HG02610 (cell line): Measurements from ENCODE around the gene ZBTB48.
A peak's percentile ranks its signal among the peaks of the same experiment; 100 is the strongest.
"Not testable (repeated sequence)": the region's sequence is repeated elsewhere in the genome, so short reads cannot be mapped to it uniquely, and the experiment has no call there.

Source experiments
- ATAC-seq: cut with Tn5 transposase; IDR thresholded peaks from one replicate; pipeline ENCODE4 v1.9.1; 2021; ENCODE audit warnings: mild to moderate bottlenecking, moderate library complexity; ENCODE audit not compliant: unreplicated experiment

Gene ZBTB48

DNA sequence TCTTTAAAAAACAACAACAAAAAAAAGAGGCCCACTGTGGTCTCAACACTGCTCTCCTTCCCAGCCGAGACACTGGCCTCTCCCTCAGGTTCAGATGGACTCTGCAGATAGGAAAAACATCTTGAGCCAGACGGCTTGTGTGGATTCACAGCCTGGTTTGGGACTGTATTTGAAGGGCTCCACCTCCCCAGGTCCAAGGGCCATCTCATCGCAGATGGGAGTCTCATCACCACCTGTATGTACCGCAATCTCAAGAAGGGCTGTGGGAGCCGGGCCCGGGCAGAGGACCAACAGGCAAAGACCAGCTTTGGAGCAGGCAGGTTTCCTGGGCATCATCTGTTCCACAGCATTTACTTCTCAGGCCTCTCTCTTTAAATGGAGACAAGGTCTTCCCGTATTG is 10.3 kb downstream of the ZBTB48 start:
- no peak for ATAC-seq

DNA sequence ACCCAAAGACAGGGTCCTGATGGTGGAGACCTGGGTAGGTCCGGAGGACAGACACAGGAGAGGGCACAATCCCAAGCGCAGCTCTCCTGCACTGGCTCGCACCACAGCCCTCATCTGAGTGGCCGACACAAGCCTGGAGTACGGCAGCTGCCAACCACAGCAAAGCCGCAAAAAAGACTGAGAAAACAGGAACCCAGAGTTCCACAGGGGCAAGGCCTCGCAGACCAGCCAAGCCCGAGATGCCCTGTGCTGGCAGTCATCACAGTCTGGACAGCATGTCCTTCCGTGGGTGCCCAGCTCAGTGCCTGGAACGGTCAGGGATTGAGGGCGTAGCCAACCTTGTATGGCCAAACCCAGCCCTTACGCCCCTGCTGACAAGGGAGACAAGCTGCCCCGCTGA is 11.4 kb downstream of the ZBTB48 start:
- no peak for ATAC-seq

DNA sequence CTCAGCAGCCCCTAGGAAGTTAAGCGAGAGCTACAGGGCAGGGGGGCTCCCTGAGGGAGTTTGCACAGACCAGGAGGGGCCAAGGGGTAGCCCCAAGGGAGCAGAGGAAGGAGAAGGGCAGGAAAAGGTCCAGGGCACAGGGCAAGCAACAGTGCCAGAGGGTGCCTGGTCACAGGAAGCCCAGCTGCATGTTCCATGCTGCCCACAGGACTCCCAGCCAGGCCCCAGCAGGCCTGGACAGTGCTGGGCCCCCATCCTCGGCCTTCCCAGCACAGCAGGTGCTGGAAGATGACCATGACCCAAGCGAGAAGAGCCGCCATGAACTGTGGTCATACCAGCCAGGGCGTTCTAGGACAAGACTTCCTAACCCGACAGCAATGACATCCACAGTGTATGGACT is 11.8 kb downstream of the ZBTB48 start:
- no peak for ATAC-seq

DNA sequence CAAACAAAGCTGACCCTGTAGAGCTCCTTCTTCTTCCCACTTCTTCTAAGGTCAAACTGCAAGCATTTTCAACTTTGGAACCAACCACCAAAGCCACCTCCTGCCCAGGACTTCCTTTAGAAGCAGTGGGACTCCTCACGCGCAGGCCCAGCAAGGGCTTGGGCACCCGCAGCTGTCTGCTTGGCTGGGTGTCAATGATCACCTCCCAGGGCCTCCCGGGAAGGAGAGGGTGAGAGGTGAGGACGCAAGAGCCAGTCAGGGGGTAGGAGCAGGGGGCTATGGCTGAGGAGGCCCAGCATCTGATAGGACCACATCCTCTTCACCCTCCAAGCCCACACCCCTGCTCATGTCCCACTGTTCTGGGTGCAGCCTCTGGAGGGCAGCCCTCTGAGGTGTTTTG is 12.6 kb downstream of the ZBTB48 start:
- no peak for ATAC-seq

DNA sequence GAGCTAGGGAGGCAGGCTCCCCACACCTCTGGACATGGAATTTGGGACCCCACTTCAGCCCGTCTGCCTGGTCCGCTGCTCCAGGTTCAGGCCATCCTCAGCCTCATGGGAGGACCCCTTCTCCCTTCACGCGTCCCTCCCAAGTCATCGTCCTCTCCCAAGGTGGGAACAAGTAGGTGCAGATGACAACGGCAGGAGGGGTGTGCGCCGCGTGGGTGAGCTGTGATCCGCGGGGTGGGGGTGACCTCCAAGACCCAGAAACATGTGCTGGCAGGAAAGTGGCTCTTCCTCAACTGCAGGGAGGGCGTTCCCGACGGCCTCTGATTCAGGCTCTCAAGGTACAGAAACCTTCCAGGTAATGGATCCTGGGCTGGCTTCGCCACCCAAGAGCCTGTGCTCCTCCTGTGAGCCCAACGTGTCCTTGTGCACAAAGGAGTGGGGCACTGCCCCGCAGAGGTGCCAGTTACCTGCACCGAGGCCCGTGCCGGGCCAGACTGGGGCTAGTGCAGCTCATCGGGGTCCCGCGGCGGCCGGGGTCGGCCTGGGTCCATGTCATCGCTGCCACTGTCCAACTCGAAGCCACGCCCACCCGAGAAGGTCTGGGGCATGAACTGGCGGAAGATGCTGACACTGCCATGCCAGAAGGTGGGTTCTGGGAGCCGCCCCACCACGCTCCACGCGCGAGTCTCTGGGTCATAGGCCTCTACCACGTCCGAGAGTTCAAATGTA is 13.2 kb downstream of the ZBTB48 start:
- ATAC-seq = no peak

DNA sequence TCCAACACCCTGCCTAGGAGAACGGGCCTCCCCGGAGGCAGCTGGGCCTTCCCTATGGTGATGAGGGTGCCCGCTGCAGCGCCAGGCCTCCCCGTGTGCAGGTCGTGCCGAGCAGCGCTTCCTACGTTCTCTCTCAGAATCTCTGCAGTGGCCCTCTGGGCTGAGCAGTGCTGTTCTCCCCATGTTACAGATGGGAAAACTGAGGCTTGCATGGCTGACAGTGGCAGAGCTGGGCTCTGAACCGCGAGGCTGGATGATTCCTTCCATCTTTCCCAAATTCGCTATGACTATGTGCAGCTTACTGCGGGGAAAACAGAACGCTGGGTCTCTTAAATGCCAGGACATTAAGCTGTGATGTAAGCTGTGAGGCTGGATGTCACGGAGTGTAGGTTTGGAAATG is 14.0 kb downstream of the ZBTB48 start:
- ATAC-seq = no peak

DNA sequence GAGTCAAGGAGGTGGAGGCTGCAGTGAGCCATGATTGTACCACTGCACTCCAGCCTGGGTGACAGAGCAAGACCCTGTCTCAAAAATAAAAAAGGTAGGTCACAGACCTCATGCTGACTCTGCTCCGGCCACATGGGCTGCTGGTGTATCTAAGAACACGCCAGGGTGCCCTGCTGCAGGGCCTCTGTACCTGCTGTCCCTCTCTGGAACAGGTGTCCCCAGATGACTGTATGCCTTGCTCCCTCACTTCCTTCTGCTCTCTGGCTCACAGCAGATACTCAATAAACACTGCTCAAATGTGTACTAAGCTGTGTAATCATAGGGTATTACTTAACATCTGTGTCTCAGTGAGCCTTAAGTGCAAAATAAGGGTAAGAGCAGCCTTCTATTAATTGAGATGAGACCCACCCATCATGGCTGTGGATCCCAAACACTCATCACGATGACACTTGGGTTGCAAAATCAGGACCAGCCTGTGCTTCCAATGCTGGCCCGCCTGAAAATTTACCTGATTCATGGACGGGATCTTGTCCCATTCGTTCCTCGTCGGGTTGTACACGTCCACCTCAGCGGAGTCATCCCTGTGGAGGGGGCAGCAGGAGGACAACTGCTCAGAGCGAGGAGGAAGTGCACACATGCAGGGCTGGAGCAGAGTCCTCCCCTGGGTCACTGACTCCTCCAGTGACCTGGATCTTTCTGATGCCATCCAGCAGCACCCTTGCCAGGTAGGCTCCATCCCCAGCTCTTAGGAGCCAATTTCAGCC is 15.4 kb downstream of the ZBTB48 start:
- ATAC-seq = no peak

DNA sequence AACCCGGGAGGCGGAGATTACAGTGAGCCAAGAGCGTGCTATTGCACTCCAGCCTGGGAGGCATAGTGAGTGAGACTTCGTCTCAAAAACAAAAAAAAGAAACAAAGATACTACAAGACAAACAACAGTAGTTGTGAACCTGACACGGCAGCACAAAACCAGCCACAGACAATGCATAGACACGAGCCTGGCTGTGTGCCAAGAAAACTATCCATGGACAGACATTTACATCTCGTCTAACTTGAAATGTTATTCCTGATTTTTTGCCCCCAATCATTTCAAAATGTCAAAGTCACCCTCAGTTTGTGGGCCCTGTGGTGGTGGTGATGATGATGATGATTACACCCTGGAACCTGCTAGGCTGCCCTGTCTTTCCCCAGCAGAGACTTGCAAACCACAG is 16.6 kb downstream of the ZBTB48 start:
- no peak for ATAC-seq

DNA sequence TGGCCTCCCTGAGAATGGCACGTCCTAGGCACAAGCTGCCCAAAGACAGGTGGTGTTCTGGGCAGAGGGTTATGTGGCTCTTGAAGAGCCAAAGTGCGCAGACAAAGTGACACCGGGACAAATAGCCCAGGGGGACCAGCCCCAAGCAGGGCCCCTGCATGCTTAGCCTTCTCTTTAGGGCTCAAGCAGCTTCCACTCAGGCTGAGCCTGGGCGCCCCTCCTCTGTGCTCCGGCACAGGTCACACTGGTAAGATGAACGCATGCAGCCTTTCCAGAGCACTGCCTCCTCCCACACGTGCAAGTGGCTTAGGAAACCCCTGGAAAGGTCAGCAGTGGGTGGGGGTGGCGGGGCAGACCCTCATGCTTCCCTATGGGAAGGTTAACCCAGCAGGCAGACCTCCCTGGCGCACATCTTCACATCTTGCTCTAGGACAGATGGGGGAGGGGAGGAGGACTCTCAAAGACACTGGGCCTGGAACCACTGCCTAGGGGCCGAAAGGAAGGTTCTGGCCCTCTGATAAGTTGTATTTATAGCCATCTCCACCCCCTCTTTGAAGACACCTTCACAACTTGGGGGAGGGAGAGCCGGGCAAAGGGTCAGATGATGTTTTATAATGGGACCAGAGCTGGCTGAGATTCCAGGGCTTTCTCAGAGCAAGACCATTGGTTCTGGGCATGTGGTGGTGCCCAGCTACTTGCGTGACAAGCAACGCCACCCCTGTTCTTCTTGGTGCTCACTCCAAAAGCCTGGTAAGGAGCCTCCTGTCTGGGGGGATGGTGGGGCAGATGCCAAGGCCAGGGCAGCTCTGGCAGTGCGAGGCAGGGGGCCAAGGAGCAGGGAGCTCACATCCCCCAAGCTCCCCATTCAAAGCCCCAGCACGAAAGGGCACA is 17.3 kb downstream of the ZBTB48 start:
- no peak for ATAC-seq

DNA sequence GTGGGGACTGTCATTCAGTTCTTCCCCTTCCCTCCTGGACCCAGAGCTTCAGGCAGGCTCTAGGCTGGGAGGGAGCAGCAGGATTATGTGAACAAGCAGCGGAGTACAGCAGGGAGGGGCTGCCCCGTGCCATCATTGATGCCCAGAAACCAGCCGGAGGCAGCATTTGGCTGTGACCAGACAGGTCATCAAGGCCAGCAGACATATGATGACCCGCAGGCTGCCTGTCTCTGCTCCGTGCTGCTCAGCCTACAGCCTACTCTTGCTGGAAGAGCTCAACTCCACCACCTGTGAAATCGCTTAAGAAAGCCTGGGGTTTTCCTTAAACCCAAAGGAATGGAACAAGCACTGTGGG is 18.0 kb downstream of the ZBTB48 start:
- no peak for ATAC-seq

DNA sequence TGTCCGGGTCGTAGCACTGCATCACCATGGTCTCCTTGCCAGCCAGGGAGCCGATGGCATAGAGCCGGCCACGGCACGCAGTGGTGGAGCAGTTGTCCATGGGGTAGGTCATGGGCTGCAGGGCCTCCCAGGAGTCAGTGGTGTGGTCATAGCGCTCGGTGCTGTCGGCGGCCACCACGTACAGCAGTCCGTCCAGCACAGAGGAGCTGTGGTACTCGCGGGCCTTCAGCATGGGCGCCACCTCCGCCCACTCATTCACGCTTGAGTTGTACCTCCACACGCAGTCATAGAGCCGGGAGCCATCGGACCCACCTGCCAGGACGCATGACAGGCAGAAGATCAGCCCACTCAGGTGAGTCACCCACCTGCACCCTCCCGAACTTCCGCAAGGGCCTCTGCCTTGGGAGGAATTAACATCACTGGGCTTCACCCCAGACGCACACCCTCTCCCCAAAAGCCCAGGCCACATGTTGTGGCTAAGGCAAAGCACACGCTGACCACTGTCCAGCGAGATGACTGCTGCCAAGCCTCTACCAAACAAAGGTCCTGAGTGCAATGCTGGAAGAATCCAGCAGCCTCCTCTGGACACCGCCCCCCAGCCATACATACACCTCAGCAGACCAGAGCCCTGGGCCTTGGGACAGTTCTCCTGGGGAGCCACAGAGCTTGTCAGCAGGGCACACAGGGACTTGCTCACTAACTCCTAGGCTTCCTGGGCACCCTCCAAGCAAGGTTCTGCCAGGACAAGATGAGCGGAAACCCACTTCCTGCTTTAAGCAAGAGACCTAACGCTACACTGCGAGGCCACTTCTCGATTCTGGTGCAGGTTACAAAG is 19.6 kb downstream of the ZBTB48 start:
- no peak for ATAC-seq

DNA sequence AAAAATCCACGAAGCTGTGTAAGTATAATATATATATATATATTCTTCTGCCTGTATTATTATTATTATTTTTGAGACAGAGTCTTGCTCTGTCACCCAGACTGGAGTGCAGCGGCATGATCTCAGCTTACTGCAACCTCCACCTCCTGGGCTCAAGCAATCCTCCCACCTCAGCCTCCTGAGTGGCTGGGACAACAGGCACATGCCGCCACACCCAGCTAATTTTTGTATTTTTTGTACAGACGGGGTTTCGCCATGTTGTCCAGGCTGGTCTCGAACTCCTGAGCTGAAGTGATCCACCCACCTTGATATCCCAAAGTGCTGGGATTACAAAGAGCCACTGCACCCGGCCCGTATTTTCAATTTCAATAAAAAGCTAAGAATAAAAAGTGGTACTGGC is 20.2 kb downstream of the ZBTB48 start:
- ATAC-seq = not testable (repeated sequence)

DNA sequence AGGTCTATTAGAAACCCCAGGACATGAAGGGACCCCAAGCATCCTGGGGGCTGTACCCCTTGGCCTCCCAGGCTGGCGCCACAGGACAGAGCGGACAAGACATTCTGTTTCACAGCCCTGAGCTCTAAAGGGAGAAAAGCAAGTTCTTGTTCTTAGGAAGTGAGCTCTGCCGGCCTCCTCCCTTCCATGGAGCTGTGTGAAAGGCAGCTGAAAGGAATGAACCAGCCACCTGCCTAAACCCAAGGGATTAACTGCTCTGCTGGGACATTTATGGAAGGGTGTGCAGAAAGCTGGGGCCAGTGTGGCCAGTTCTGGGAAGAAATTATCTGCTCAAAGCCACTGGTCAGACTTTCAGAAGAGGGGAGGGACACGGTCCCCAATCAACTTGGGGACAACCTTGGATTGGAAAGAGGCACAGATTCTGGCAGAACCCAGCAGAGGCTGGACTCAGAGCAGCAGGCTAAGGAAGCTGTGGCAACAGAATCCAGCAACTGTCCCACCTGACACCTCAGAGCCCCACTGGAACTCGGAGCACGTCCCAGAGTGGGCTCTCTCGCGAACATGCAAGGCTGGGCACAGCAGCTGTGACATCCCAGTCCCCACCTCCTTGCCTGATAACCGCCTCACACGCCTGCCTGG is 20.7 kb downstream of the ZBTB48 start:
- ATAC-seq = peak; percentile 14

DNA sequence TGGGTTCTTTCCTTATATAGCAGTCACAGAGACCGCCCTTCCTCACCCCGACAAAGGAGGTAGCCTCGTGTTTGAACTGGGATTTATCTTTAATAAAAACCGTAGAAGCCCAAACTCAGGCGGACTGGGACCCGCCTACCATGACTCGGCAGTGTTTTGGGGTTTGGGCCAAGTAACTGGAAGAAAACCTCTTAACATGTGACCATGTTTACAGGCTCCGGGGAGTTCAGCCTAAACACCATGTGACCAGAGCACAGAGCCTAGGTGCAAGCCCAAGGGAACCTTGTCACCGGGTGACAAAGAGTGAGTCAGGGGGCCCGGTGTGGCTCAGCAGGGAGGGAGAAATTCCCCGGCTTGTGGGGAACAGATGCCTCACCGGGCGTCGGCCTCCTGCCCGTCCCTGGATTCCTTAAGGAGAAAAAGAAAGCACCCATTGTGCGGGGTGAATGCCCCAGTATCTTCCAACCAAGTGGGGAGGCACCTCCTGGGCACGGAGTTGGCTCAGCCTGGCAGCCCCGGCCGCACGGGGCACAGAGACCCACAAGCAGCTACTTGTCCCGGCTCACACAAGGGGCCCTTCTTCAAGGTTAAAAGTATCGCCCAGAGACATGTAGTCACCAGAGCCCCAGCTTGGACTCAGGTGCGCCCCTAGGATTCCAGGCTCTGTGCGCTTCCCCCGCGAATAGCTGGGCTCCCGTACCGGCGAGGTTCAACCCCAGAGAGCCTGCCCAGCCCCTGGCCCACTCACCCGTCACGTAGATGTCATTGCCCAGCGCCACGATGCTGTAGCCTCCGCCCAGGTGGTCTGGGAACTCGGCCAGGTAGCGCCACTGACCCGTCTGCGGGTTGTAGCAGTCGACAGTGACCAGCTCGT is 21.5 kb downstream of the ZBTB48 start:
- ATAC-seq = peak; percentile 32

DNA sequence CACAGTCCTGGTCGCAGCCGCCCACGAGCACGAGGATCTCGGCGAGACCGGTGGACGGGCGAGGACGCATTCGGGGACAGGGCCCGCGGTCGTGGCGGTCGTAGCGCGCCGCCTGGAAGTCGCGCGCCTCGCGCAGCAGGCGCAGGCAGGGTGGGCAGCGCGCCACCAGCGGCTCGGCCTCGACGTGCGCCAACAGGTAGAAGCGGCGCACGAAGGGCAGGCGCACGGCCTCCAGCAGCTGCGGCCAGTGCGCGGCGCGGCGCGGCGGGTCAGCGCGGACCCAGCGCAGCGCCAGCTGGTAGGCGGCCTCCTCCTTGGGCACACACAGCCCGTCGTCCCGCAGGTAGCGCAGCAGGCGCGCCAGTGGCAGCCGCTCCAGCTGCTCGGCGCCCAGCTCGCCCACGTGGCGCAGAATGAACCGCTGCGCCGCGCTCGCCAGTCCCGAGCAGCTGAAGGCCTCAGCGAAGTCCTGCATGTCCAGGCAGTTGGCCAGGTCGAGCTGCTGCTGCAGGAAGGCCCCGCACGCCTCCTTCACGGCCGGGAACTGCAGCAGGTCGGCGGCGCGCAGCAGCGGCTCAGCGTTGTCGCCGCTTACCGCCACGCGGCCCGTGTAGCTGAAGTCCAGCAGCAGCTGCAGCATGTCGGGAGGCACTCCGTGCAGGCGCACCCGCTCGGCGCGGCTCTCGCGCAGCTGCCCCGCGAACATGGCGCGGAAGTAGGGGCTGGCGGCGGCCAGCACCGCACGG is 22.3 kb downstream of the ZBTB48 start:
- peak; percentile 26 for ATAC-seq

DNA sequence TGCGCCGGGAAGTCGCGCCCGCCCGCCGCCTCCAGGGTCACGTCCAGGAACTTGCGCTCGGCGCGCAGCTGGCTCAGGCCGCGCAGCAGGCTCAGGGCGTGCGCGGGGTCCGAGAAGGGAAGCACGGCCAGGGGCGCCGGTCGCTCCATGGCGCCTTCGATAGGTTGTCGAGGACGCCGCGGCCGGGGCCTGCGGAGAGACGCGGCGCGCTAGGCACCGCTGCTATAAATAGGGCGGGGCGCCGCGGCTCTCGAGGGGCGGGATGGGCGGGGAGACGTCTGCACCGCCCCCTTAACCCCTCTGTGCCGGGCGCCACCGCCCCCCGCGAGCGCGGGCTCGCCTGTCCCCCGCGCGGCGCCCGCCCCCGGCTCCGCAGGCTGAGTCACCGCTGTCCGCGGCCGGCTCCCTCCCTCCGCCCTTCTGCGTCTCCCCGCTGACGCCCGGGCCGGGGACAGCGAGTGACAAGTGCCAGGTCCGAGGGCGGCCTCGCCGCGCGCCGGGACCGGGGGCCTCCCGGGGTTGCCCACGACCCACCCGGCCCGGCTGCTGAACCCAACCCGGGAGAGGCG is 23.0 kb downstream of the ZBTB48 start, which contains the start of gene KLHL21:
KLHL21 (minus strand) TSS at position 201 of the 569 bp plus-strand sequence; CDS start at position 149, 52 bp downstream.
- ATAC-seq = peak; percentile 46

DNA sequence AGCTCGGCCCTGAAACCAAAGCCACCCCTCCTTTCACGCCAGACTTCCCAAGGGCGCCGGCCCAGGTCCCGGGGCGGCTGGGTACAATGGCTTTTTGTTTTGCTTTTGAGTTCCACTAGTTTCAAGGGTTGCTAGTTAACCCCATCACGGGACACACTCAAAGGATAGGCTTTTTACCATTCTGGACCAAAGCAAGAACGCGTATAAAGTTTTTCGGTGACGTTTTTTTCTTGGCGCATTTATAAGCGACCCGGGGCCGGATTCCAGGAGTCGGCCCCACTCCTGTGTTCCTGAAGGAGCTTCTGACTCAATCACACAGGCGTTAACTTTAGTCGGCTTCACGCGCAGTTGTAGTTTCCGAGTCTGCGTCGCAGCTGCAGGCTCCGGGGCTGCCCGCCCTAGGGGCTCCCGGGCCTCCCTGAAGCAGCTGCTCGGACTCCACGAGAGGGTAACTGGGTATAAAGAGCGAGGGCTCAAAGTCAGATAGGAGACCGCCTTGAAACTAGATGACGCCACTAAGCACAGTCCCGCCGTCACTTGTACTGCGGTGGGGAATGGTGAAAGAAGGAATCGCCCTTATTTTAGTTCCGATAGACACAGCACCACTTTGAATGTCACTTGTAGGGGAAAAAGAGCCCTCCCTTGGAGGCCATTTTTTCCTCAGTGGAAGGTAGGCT is 23.6 kb downstream of the ZBTB48 start:
- ATAC-seq = peak; percentile 15
